Measurements from ENCODE around the gene FAM151A.
A peak's percentile ranks its signal among the peaks of the same experiment; 100 is the strongest.

The FAM151A gene

DNA sequence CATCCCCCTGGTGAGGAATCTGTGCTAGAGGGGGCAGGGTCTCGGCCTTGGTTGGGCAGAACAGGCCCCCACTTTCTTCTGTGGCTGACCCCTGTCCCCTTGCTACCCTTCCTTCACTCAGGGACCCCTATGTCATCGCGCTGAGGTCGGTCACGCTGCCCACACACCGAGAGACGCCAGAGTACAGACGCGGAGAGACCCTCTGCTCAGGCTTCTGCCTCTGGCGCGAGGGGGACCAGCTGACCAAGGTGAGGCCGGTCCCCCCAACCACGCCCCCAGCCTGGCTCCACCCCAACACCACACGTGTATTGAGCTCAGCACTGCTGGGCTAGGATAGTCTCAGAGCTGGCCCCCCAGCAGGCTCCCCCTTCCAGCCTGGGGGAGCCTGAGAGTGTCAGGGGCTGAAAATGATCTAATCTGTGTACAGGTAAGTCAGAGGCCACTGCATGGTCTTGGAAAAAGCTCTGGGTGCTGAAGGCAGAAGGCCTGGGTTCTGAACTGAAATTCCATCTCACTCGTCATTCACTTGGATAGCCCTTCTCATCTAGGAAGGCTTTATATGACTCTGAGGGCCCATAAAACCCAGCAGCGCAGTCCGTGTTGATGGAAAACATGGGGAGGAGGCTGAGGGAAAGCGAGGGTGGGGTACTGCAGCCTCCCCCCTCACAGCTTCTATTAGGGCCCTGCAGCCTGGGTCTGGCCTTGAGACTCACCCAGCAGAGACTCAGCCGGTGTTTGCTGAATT is 15.3 kb downstream of the FAM151A start:
- in situ Hi-C loops (cut with MboI; ENCODE audit: low pct_unique_long_range_greater_than_20kb, low sequenced_read_pairs) = no loop called here
- no peak for DNase-seq

DNA sequence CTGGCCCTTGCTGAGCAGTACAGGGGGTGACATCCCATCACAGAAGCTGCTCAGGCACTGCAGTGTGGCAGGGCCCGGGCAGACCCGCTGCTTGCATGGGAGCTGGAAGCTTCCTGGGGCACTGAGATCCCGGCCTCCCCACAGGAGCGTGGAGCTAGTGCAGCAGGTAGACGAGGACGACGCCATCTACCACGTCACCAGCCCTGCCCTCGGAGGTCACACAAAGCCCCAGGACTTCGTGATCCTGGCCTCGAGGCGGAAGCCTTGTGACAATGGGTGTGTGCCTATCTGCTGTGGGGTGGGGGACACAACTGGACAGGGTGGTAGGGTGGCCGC is 16.4 kb downstream of the FAM151A start:
- no peak for DNase-seq
- in situ Hi-C loops (cut with MboI; ENCODE audit: low pct_unique_long_range_greater_than_20kb, low sequenced_read_pairs) = no loop called here

DNA sequence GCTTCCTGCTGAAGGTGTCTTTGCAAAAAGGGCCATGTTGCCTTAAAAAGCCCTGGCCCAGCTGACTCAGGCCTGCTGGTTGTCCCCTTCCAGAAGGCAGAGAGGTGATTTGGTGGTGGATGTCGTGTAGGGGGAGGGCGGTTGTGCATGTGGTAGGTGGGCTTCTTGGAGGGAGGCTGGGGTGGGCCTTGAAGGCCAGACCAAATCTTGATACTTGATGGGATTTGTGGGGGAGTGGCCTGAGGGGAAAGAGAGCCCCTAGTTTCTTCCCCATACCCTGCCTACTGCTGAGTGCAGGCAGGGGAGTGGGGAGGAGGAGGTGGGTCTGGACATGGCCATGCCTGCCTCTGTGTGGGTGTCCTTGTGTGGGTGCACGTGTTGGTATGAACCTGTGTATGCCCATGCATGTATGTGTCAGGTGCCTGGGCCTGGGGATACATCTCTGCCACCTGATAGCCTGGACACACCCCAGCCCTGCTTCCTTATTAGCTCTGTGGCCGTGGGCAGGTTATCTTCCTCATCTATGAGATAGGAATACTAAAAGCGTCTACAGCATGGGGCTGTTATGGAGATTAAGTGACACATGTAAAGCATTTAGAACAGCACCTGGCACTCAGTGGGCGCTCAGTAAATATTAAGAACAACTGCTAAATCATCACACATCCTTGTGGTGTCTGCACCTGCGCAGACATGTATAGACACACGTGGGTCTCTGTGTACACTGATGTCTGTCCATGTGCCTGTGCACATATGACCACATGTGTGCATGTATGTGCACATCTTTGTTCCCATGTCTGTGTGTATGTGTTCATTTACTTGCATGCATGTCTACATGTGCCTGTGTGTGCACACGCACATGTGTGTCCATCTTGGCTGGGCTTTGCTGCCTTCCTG is 17.0 kb downstream of the FAM151A start:
- in situ Hi-C loops (cut with MboI; ENCODE audit: low pct_unique_long_range_greater_than_20kb, low sequenced_read_pairs) = no loop called here
- DNase-seq = no peak

DNA sequence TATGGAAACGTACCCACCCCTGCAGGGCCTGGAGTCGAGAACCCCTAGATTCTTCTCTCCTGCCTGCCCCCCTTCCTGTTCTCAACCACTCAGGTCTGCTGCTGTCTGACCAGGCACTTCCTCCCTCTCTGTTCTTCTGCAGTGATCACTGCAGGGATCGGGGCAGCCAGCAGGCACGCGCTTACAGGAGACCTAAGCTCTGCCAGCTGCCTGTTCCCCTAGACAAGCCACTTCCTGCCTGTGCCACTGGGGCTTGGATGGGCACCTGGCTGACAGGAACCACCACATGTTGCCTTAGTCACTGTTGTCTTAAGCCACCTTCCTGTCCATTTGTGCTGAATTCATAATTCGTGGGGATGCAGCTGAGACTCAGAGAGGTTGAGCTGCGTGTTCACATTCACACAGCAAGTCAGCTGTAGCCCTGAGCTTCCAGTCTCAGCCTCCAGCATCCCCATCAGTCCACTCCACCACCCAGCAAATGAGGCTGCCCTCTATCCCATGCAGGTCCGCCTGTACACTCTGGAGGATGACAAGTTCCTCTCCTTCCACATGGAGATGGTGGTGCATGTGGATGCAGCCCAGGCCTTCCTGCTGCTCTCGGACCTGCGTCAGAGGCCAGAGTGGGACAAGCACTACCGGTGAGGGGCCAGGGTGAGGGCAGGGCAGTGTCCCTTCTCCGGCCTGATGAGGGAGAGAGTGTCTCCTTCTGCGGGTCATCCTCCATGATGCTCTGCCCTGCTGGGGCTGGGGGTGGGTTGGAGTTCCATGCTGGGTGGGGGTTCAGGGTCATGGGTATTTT is 18.6 kb downstream of the FAM151A start:
- in situ Hi-C loops (cut with MboI; ENCODE audit: low pct_unique_long_range_greater_than_20kb, low sequenced_read_pairs) = no loop called here
- peak; percentile 58 for DNase-seq

DNA sequence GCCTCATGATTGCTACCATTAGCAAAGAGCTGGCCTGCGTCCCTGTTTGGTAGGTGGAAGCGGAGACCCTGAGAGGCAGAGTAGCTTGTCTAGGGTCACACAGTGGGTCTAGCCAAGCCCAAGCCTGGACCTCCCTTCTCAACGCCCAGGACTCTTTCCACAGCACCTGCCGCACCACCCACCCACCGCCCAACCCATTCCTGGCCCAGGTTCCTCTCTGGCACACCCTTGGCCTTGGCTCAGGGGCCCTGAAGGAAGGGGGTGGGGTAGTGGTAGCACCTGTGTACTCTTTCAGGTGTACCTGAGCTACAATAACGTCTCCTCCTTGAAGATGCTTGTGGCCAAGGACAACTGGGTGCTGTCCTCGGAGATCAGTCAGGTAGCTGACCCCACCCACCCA is 19.3 kb downstream of the FAM151A start:
- in situ Hi-C loops (cut with MboI; ENCODE audit: low pct_unique_long_range_greater_than_20kb, low sequenced_read_pairs) = no loop called here
- DNase-seq = no peak

DNA sequence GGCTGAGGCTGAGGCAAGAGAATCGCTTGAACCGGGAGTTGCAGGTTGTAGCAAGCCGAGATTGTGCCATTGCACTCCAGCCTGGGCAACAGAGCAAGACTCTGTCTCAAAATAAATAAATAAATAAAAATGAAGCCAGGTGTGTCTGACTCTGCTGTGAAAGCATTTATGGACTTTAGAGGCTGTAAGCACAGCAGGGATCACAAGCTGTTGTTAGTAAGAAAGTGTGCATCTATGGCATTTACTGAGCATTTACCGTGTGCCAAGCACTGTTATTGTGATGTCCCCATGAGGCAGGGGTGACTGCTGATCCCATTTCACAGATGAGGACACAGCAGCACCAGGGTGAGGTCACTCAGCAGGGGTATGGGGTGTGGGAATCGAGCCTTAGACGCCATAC is 20.1 kb downstream of the FAM151A start:
- in situ Hi-C loops (cut with MboI; ENCODE audit: low pct_unique_long_range_greater_than_20kb, low sequenced_read_pairs) = no loop called here

DNA sequence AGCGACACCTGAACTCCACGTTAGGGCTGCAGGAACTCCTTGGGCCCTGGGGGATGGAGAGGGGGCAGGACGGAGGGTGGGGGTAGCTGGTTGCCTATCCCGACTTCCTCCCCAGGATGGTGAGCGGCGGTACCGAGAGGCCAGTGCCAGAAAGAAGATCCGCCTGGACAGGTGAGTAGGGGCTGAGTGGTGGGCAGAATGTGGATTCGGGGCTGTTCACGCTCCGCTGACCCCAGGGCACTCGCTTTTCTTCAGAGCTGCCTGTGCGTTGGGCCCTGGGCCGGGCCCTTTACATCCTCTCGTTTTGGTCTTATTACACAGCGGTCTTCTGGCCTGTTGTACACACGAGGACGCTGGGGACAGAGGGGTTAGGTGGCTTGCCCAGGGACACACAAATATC is 20.8 kb downstream of the FAM151A start:
- no peak for DNase-seq
- in situ Hi-C loops (cut with MboI; ENCODE audit: low pct_unique_long_range_greater_than_20kb, low sequenced_read_pairs) = no loop called here

More for the DNA sequence above, 20.1 kb downstream of the FAM151A start:
- DNase-seq = no peak

DNA sequence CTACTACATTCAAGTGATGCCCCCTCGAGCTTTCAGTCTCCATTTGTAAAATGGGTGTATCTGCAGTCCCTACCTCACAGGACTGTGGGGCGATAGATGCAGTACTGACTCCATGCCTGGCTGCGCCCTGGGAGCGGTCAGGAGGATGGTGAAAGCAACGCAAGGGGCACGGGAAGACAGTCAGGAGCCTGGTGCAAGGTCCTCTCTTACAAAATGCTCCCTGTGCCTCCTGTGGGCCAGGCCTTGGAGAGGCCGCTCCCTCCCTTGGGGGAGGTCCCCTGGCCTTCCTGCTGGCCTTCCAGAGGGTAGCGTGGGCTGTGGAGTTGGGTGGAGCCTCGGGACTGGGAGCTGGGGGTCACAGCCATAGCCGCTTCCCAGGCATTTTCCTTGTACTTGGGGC is 21.6 kb downstream of the FAM151A start:
- in situ Hi-C loops (cut with MboI; ENCODE audit: low pct_unique_long_range_greater_than_20kb, low sequenced_read_pairs) = no loop called here

DNA sequence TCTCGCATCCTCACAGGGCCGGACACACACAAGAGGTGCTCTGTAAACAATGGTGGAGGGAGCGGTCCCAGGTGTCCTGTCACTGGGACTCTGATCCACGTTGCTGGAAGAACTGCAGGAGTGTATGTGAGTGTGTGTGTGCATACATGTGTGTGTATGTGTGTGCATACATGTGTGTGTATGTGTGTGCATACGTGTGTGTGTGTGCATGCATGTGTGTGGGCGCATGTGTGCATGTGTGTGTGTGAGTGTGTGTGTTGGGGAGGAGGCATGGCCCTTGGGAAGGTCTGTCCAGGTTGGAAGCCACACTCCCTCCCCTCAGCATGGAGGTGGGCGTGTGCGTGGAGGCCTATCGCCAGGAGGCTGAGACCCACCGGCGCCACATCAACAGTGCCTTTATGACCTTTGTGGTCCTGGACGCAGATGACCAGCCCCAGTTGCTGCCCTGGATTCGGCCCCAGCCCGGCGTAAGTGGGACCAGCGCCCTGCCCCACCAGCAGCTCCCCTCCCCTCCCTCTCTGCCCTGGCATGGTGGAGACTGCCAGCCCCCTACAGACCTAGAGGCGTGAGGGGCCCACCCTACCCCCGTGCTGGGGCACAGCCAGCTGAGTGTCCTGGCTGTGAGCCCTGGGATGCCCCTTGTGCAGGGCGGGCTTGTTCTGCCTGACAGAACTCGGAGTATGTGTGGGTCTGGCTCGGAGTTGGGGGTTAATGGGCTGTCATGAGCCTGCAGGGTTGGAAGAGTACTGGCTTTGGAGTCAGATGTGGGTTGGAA is 22.2 kb downstream of the FAM151A start:
- in situ Hi-C loops (cut with MboI; ENCODE audit: low pct_unique_long_range_greater_than_20kb, low sequenced_read_pairs) = no loop called here
- DNase-seq = no peak

More for the DNA sequence above, 21.6 kb downstream of the FAM151A start:
- DNase-seq = no peak

DNA sequence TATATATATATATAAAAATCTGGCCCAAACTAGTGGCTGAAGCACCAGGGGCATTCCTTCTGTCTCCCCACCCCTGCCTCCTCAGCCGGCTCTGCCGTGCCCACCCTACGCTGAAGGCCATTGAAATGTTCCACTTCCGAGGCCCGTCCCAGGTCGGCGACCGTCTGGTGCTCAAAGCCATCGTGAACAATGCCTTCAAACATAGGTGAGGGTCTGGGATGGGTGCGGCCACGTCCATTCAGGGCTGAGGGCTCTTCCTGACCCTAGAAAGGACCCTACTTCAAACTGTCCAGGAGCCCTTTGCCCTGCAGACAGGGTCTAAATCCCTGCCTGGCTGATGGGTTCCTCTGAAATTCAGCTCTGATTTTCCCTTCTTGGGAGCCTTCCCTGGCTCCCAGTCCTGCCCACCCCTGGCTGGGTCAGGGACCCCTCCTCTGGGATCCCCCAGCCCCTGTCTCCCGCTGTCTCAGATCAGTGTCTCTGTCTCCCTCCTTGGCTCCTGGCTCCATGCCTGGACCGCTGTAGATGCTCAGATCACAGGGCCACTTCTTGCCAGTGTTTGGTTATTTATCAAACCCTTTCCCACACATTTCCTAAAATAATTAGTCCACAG is 24.0 kb downstream of the FAM151A start:
- DNase-seq = no peak
- in situ Hi-C loops (cut with MboI; ENCODE audit: low pct_unique_long_range_greater_than_20kb, low sequenced_read_pairs) = no loop called here

DNA sequence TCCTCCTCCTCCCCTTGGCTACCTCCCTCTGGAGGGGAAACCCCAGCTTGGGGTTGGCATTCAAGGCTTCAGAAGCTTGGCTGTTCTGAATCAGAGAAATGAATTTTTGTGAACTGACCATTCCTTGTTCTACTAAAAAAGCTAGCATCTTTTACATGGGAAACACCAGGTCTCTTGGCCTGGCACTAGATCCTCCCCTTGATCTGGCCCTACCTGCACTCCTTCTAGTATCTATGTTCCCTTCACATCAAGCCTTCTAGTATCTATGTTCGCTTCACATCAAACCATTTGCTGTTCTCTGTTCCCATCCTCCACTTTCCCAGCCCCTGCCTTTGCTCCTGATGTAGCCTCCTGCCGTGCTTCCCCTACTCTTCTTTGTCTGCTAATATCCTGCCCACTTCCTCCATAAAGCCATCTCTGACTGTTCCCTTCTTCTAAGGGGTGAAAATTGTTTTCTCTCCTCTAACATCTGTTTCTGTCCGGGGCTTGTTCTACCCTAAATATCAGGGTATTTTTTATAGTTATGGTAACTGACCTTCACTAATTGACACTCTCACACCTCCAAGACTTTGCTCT is 25.8 kb downstream of the FAM151A start:
- in situ Hi-C loops (cut with MboI; ENCODE audit: low pct_unique_long_range_greater_than_20kb, low sequenced_read_pairs) = no loop called here
- peak; percentile 33 for DNase-seq

DNA sequence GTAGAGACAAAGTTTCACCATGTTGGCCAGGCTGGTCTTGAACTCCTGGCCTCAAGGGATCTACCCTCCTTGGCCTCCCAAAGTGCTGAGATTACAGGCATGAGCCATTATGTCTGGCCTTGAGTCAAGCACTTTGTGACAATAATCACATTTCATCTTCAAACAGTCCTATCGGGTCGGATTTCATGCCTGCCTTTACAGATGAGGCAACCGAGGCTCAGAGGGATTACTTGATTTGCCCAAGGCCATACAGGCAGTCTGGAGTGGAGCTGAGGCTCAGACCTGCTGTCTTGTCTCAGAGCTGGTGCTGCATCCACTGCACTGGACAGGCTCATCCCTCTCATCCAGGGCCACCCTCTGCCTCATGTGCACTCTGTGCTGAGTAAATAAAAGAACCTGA is 26.6 kb downstream of the FAM151A start:
- in situ Hi-C loops (cut with MboI; ENCODE audit: low pct_unique_long_range_greater_than_20kb, low sequenced_read_pairs) = no loop called here
- no peak for DNase-seq

DNA sequence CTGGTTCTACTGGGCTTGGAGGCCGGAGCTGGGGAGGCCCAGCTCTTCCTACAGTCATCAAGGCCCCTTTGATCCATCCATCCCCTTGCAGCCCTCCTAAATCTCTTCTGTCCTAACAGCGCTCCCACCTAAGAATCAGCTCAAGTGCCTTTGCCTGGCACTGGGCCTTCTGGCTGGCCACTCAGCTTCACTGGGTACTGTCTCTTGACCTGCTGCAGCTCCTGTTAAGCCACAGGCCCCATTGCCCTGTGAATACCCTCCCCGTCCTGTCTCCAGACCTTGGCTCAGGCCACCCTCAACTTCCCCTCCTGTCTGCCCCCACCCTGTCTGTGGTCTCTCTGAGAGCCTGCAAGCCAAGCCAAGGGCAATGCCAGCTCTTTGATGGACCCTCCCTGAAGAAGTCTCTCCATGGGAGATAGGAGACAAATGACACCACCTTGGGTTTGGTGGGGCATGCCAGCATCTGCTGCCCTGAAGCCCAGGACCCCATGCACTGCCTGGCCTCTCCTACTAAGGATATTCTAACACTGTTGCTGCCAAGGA is 27.3 kb downstream of the FAM151A start:
- no peak for DNase-seq
- in situ Hi-C loops (cut with MboI; ENCODE audit: low pct_unique_long_range_greater_than_20kb, low sequenced_read_pairs) = no loop called here

DNA sequence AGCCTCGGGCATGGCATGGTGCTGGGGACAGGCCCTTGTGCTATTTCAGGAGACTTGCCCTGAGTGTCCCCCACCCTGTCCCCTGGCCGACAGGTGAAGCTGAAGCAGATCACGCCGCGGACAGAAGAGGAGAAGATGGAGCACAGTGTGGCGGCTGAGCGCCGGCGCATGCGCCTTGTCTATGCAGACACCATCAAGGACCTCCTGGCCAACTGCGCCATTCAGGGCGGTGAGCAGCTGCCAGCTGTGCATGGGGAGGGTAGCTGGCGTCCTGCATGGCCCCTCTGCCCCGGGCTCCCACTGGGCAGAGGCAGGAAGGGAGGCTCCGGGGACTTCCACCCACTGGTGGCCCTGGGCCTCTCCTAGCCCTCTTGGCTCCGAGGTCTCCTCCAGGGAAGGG is 28.9 kb downstream of the FAM151A start:
- in situ Hi-C loops (cut with MboI; ENCODE audit: low pct_unique_long_range_greater_than_20kb, low sequenced_read_pairs) = no loop called here
- DNase-seq = no peak

DNA sequence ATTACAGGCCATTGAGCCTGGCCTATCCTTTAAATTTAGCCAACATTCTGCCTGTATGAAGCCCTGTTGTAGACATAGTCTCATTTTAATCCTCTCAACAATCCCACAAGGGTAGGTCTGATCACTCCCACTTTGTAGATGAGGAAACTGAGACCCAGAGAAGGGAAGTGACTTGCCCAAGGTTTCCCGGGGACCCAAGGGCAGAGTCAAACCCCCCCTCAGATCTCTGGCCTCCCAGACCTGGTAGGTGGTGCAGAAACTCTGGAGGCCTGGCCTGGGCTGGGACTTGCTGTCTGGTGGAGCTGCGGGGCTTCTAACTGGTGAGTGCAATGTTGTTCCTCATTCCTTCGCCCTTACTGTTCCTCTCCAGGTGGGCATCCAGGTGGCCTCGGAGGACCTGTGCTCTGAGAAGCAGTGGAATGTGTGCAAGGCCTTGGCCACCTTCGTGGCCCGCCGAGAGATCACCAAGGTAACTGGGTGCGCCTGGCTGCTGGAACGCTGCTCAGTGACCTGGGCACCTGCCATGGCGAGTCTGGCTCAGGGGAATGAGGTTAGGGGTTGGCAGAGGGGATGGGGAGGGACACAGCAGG is 29.7 kb downstream of the FAM151A start:
- in situ Hi-C loops (cut with MboI; ENCODE audit: low pct_unique_long_range_greater_than_20kb, low sequenced_read_pairs) = no loop called here
- no peak for DNase-seq

DNA sequence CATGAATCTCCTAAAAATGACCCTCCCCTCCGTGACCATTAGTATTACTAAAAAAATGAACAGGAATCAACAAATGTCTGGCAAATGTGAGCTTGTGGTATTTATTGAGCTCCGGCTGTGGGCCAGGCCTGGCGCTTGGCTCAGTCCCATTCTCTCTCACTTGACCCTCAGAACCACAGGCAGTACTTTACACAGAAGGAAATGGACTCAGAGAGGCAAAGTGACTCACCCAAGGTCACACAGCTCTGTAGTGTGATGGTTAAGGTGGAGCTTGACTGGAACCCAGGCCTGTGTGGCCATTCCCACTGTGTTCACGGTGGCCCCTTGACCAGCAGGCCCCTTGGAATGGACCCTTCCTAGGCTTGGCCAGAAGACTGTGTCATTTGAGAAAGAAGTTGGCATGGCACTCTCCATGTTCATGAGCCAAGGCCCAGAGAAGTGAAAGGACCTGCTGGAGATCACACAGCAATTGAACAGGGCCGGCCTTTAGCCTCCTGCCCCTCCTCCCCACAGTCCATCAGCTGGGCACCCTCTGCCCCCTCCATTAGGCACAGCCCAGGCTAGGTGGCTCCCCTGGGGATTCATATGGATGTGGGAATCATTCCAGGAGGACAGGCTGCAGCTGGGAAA is 32.1 kb downstream of the FAM151A start:
- in situ Hi-C loops (cut with MboI; ENCODE audit: low pct_unique_long_range_greater_than_20kb, low sequenced_read_pairs) = no loop called here

DNA sequence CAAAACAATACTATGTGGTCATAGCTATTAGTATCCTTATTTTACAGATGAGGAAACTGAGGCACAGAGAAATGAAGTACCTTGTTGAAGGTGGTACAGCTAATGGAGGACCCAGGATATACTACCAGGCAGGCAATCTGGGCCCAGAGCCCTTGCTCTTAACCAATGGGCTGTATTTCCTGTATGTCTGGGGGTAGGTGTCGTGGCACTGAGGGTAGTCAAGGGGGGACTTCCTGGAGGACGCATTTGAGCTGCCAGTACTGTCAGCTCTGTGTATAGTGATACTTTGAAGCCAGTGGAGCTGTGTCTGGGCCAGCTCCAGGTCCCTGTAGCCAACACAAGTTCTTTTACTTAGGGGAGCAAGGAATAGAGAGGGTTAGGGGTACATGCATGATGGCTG is 34.9 kb downstream of the FAM151A start:
- no peak for DNase-seq
- in situ Hi-C loops (cut with MboI; ENCODE audit: low pct_unique_long_range_greater_than_20kb, low sequenced_read_pairs) = no loop called here

More for the DNA sequence above, 32.1 kb downstream of the FAM151A start:
- no peak for DNase-seq

Measured in KBM-7 (cell line).